K562 (cell line): ENCODE results near the gene ASIC3. TPM values are rescaled to one million over a fixed set of nuclear protein-coding genes. Genes with fewer than 3 reads are reported as not detected.

Experiments
- HDGF ChIP-seq: fragments of 450-650 bp; IDR thresholded peaks from 2 replicates; pipeline ENCODE4 v1.6.1; 2016
- LEF1 ChIP-seq: fragments of 450-650 bp; IDR thresholded peaks from 2 replicates; pipeline ENCODE4 v1.6.1; 2016; ENCODE audit warnings: mild to moderate bottlenecking
- POLR2AphosphoS5 ChIP-seq: IDR thresholded peaks from 2 replicates; pipeline ENCODE4 v1.6.1; 2011; ENCODE audit warnings: mild to moderate bottlenecking, low read depth, low read length, moderate library complexity; ENCODE audit not compliant: control insufficient read depth, insufficient read depth
- PTRF ChIP-seq: fragments of 450-650 bp; IDR thresholded peaks from 2 replicates; pipeline ENCODE4 v1.6.1; 2016; ENCODE audit warnings: mild to moderate bottlenecking, missing genetic modification characterization, missing compliant biosample characterization
- RBM25 ChIP-seq: fragments of 200-400 bp; formaldehyde crosslinking; IDR thresholded peaks from 2 replicates; pipeline ENCODE4 v1.6.1; 2018; ENCODE audit warnings: low read length, low read depth, moderate library complexity; ENCODE audit not compliant: severe bottlenecking
- TRIM28 ChIP-seq: fragments of 450-650 bp; IDR thresholded peaks from 2 replicates; pipeline ENCODE4 v1.6.1; 2017
- ZBTB7A ChIP-seq: IDR thresholded peaks from 2 replicates; pipeline ENCODE4 v1.6.1; 2011; ENCODE audit warnings: low read depth, mild to moderate bottlenecking, low read length, moderate library complexity, borderline replicate concordance; ENCODE audit not compliant: control insufficient read depth
- ZNF316 ChIP-seq: fragments of 450-650 bp; IDR thresholded peaks from 2 replicates; pipeline ENCODE4 v1.6.1; 2016
- polyA plus RNA-seq, 8 experiments: library from polyadenylated mRNA; depleted of rRNA in 4 of 8; stranded (reverse) in 5 of 8; unstranded in 3 of 8; fragments of >200 nt; fragmentation: Nextera tagmentation in 2 of 8; fragmentation: Illumina TruSeq in 1 of 8; extraction: Ambion mirVana in 2 of 8; extraction: Trizol in 1 of 8; gene quantifications; 2 replicates each; pipeline versions ENCODE4 v1.2.1 to v1.2.3, GENCODE V29; 2011 to 2014; ENCODE audit warnings: inconsistent platforms in 1 of 8, missing spikeins in 1 of 8
- total RNA-seq, 7 experiments: library from RNA; depleted of rRNA in 6 of 7; stranded (reverse); fragments of >200 nt in 6 of 7; fragmentation: Illumina TruSeq in 2 of 7; extraction: Trizol in 2 of 7; gene quantifications; 2 replicates each; pipeline versions ENCODE4 v1.2.1 to v1.2.3, GENCODE V29; 2011 to 2021; ENCODE audit warnings: low replicate concordance in 1 of 7
- TF ChIP-seq, protein P1 (sequence below), 2 experiments: fragments of 450-650 bp in 1 of 2; sonication (generic) in 1 of 2; formaldehyde crosslinking in 1 of 2; IDR thresholded peaks; 2 replicates each; pipeline versions ENCODE4 v1.7.1 to v1.9.0; 2016 to 2022; ENCODE audit warnings: inconsistent platforms in 1 of 2, mild to moderate bottlenecking in 1 of 2, missing genetic modification reagents in 1 of 2
- TF ChIP-seq, protein P2 (sequence below), 2 experiments: fragments of 450-650 bp in 1 of 2; sonication (generic) in 1 of 2; formaldehyde crosslinking; conservative IDR thresholded peaks; 2 replicates each; pipeline versions ENCODE4 v1.4.0 to v1.8.1; 2020 to 2022; ENCODE audit warnings: mild to moderate bottlenecking in 1 of 2, missing genetic modification reagents in 1 of 2
- TF ChIP-seq, protein P3 (sequence below): sonication (generic); formaldehyde crosslinking; IDR thresholded peaks from 2 replicates; pipeline ENCODE4 v1.8.0; 2022; ENCODE audit warnings: missing genetic modification reagents, mild to moderate bottlenecking, moderate library complexity, borderline replicate concordance
- TF ChIP-seq, protein P4 (sequence below): fragments of 250-450 bp; sonication (Bioruptor Pico); IDR thresholded peaks from 2 replicates; pipeline ENCODE4 v1.4.0; 2020; ENCODE audit warnings: mild to moderate bottlenecking, moderate library complexity, borderline replicate concordance

The ASIC3 gene
- total and polyA plus RNA-seq, 9 of the 15 experiments (the other 6 are each of a cell fraction or from before 2014, with no cell fraction given), result 0.11 to 5.0 (median 0.87) TPM

DNA sequence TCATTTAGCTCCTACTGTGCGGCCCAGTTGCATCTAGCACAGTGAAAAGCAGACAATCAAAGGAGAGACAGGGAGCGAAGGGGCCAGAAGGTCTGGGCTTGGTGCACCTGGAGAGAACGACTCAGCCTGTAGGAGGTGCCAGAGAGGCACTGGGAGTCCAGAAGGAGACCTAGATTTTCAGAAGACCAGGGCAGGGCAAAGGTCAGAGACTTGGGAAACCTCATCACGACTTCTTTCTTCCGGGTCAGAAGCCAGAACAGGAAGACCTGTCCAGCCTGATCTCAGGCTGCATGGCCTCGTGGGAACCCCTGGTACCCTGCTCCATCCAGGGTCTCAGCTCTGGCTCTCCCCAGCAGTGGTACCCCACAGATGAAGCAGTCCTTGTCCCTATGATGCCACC, 43.1 kb downstream of the ASIC3 start (continued):
- TF ChIP-seq, protein P1, sequence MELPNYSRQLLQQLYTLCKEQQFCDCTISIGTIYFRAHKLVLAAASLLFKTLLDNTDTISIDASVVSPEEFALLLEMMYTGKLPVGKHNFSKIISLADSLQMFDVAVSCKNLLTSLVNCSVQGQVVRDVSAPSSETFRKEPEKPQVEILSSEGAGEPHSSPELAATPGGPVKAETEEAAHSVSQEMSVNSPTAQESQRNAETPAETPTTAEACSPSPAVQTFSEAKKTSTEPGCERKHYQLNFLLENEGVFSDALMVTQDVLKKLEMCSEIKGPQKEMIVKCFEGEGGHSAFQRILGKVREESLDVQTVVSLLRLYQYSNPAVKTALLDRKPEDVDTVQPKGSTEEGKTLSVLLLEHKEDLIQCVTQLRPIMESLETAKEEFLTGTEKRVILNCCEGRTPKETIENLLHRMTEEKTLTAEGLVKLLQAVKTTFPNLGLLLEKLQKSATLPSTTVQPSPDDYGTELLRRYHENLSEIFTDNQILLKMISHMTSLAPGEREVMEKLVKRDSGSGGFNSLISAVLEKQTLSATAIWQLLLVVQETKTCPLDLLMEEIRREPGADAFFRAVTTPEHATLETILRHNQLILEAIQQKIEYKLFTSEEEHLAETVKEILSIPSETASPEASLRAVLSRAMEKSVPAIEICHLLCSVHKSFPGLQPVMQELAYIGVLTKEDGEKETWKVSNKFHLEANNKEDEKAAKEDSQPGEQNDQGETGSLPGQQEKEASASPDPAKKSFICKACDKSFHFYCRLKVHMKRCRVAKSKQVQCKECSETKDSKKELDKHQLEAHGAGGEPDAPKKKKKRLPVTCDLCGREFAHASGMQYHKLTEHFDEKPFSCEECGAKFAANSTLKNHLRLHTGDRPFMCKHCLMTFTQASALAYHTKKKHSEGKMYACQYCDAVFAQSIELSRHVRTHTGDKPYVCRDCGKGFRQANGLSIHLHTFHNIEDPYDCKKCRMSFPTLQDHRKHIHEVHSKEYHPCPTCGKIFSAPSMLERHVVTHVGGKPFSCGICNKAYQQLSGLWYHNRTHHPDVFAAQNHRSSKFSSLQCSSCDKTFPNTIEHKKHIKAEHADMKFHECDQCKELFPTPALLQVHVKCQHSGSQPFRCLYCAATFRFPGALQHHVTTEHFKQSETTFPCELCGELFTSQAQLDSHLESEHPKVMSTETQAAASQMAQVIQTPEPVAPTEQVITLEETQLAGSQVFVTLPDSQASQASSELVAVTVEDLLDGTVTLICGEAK (IDR thresholded peaks at IDR 0.05), result peak; percentile 49
- TF ChIP-seq, protein P1 (CRISPR knock-in tag; IDR thresholded peaks at IDR 0.05), result no peak
- TF ChIP-seq ZNF316, result no peak
- TF ChIP-seq, protein P2, sequence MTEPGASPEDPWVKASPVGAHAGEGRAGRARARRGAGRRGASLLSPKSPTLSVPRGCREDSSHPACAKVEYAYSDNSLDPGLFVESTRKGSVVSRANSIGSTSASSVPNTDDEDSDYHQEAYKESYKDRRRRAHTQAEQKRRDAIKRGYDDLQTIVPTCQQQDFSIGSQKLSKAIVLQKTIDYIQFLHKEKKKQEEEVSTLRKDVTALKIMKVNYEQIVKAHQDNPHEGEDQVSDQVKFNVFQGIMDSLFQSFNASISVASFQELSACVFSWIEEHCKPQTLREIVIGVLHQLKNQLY (CRISPR knock-in tag; conservative IDR thresholded peaks at IDR 0.05), result no peak
- no peak for TF ChIP-seq PTRF
- no peak for TF ChIP-seq HDGF
- 0 out of 2 replicates have a peak, but pooled peaks have one; percentile 33 for TF ChIP-seq POLR2AphosphoS5
- TF ChIP-seq, protein P3, sequence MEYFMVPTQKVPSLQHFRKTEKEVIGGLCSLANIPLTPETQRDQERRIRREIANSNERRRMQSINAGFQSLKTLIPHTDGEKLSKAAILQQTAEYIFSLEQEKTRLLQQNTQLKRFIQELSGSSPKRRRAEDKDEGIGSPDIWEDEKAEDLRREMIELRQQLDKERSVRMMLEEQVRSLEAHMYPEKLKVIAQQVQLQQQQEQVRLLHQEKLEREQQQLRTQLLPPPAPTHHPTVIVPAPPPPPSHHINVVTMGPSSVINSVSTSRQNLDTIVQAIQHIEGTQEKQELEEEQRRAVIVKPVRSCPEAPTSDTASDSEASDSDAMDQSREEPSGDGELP, result peak; percentile 51; the same call in 1 of the 2 replicates
- peak; percentile 45; the same call in 1 of the 2 replicates for TF ChIP-seq ZBTB7A
- TF ChIP-seq, protein P4, sequence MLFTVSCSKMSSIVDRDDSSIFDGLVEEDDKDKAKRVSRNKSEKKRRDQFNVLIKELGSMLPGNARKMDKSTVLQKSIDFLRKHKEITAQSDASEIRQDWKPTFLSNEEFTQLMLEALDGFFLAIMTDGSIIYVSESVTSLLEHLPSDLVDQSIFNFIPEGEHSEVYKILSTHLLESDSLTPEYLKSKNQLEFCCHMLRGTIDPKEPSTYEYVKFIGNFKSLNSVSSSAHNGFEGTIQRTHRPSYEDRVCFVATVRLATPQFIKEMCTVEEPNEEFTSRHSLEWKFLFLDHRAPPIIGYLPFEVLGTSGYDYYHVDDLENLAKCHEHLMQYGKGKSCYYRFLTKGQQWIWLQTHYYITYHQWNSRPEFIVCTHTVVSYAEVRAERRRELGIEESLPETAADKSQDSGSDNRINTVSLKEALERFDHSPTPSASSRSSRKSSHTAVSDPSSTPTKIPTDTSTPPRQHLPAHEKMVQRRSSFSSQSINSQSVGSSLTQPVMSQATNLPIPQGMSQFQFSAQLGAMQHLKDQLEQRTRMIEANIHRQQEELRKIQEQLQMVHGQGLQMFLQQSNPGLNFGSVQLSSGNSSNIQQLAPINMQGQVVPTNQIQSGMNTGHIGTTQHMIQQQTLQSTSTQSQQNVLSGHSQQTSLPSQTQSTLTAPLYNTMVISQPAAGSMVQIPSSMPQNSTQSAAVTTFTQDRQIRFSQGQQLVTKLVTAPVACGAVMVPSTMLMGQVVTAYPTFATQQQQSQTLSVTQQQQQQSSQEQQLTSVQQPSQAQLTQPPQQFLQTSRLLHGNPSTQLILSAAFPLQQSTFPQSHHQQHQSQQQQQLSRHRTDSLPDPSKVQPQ (CRISPR knock-in tag), result no peak
- no peak for TF ChIP-seq RBM25
- no peak for TF ChIP-seq TRIM28
- TF ChIP-seq LEF1, result no peak
